Activated T-helper 1 cell treated with anti-CD3 and anti-CD28 coated beads, Interleukin-2, amount 50 U/mL, for 16 hours (primary cell): ENCODE data around the gene ZFAND3.

Source experiments
- DNase-seq, 2 donors: peaks; one replicate each; pipeline ENCODE4 v3.0.0-alpha.2; 2020; ENCODE audit warnings: low read depth in 1 of 2, low spot score in 1 of 2

Gene ZFAND3

DNA sequence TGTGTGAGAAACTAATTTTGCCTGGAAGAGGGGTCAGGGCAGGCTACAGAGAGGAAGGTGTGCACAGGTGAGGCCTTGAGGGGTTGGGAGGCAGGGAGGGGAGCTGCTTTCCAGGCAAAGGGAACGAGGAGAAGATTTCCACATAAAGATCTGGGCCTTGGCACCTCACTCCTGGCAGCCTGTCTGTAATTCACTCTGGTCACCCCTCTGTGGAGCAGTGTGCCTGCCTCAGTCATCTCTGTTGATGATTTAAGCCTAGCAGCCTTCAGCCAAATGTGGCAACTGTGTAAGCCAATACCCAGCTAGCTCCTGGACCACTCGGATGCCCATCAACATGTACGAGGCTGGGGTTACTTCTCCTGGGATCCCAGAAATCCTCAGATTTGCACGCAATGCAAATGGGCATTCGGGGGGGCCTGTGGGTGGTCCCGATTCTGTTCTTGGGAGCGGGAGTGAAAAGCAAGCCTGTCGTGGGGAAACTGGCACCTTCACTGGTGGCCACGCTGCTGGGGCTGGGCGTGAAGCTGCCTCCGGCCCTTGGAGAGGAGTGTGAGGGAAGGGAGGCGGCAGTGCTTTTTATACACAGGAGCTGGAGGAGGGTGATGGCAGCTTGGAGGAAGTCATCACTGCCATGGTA is 360.4 kb downstream of the ZFAND3 start:
- DNase-seq: no peak

DNA sequence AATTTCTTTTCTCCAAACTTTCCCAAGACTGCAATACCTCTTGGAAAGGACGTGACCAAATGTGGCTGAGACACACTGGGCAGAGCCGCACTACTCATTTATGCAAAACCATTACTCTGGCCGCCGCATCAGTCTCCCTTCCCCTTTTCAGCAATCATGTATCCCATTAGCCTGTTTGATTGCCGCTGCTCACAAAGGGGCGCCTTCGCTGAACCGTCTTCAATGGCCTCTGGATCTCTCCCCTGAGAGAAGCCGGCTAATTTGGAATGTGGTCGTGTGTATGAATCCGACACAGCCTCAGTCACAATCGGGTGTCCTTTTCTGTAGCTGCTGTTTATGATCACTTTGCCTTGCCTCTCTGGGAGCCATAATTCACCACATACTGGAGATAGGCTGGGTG is 361.1 kb downstream of the ZFAND3 start:
- no peak for DNase-seq

DNA sequence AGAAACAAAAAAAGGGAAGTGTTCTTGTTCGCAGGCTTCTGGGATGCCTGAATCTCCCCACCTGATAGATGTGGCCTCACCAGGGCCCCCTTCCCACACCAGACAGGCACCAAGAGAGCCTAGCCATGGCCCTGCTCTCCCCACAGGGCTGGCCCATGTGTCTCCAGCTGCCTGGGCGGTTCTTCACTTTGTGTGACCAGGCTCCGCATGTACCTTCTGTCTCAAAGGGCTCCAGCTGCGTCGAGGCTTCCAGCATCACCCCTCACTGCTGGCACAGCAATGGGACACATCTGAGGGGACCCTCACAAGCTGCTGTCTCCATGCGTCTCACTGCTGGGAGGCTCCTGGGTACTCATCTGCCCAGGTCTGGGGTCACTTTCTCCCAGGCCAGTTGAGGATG is 362.9 kb downstream of the ZFAND3 start:
- DNase-seq: no peak

DNA sequence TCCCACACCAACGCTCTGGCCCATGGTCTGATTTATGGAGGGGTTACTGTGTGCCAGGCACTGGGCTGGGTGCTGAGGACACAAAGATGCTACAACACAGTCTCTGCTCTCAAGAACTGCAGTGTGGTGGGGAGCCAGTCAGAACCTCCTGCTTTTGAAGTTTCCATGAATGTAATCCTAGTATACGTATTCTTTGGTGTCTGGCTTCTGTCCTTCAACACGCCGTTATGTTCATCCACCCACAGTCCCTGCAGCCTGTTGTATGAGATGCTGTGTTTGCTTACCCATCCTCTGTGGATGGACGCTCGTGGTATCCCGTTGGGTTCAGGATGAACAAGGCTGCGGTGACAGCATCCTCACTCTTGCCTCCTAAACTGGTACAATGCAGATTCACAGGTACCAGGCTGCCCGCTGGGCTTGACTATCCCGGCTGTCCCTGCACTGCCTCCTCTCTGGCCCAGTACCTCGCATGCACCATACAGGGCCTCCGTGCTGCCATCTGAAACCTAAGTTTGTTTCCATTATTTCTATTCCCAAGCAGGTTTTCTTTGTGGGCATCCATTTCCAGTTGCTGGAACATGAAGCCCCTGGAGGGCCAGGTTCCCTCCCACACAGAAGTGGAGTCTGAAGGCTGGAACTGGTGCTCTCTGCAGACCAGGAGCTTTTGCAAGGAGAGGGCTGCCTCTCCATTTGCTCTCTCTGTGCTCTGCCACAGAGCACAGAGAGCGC is 364.5 kb downstream of the ZFAND3 start:
- DNase-seq: no peak

DNA sequence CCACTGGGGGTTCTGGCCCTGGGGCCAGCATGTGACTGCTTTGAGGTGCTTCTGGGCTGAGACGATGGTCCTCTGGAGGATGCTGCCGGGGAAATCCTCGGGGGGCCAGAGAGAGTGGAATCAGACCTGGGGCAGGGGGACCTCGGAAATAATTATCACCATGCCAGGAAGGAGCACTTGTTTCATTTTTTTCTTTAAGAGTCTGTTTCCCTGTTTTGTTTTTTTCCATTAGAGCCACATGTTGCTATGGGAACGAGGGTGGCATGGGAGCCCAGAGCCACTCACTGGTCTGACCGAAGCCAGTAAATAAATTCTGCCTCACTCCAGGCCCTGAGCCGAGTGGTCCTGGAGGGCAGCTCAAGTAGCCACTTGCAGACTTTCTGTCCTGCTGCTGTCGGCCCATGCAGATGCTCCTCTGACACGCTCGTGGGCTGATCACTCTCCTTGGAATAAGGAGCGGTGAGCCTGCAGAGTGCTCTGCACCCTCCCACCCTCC is 365.1 kb downstream of the ZFAND3 start:
- no peak for DNase-seq

DNA sequence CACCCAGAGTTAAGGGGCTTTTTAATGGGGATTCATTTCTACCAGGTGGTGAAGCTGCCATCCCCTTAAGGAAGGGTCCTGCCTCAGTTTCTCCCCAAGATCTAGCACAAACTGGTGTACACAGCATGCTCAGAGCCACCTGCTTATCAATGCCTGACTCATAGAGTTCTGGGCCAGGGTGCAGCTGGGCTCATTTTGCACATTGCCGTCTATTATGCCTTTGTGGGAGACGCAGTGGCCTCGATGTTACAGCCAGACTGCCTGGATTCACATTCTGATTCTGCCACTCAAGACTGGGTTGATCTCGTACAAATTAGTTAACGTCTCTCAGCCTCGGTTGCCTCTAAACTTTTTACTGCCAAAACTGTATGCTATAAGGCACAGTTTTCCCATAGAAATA is 365.7 kb downstream of the ZFAND3 start:
- DNase-seq: no peak

DNA sequence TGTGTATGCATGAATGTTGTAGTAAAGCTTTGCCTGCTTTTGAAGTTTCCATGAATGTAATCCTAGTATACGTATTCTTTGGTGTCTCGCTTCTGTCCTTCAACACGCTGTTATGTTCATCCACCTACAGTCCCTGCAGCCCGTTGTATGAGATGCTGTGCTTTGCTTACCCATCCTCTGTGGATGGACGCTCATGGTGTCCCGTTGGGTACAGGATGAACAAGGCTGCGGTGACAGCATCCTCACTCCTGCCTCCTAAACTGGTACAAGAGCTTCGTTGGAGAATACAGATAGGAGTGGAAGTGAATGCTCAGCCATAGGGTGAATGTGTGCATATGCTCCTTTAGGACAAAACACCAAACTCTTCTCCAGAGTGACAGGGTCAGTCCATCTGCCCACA is 366.2 kb downstream of the ZFAND3 start:
- no peak for DNase-seq

DNA sequence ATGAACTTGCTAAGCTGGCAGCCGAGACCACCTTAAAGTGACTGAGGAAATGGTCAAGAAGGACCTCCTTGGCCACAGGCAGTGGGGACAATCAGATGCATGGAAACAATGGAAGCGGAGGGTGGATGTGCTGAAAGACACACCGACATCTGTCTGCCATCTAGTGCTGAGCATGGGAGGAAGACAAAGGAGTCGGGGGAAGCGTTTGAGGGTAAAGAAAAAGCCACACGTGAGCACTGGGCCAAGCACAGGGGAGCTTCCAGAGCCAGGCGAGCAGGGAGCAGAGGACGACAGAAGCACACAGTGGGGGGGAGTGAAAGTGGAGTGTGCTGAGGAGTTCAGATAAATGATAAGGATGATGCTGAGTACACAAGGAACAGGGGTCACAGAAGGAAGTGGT is 367.8 kb downstream of the ZFAND3 start:
- DNase-seq: no peak

DNA sequence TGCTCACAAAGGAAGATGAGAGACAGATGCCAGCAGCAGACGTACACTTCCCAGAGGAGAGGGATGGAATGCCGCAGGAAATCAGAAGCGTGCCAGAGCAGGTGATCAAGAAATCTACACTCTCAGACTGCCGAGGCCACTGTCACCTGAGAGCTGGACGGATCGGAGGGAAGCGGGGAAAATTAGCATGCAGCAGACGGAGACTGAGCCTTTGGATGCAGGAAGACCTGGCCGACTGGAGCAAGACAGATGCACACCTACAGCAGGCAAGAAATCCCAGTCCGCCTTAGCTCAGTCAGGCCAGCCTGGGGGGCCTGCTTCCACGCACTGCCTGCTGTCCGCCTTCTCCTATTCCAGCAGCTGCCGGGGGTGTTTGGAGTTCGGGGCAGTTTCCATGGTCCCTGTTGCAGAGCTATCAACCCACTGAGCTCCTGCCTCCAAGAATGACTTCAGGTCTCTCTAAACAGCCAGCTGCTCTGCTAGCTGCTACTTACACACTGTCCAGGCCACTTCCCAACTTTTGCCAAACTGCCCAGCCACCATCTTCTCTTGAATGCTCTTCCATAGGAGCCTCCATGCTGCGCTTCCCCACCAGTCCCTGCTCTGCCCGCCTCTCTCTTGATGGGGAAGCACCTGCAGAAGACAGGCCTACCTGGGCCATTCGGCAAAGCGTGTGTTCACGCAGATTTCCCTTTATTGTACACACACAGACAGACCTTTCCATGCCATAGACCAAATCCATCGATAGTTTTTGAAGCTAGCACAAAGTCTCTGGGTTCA is 368.5 kb downstream of the ZFAND3 start:
- no peak for DNase-seq

DNA sequence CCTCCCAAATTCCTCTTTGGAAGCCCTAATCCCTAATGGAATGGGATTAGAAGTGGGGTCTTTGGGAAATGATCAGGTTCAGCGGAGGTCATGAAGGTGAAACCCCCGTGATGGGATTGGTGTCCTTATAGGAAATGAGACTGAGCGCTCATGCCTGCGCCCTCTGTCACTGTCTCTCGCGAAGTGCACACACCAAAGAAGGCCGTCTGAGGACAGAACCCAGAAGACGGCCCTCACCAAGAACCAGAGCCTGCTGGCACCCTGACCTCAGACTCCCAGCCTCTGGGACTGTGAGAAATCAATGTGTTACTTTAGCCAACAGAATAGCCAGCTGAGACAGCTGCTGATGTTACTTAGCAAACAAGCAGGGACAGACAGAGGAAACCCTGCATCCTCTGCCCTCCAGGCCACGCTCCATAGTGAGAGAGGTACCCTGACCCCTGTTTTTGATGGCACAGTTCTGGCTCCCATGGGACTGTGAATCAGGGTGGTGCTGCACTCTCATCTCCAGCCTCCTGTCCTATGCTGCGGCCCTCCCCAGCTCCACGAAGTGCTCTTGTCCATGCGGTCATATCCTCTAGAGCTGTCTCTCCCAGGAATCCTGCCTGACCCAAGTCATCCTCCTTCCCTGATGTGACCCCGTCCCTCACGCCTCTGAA is 369.3 kb downstream of the ZFAND3 start:
- no peak for DNase-seq

DNA sequence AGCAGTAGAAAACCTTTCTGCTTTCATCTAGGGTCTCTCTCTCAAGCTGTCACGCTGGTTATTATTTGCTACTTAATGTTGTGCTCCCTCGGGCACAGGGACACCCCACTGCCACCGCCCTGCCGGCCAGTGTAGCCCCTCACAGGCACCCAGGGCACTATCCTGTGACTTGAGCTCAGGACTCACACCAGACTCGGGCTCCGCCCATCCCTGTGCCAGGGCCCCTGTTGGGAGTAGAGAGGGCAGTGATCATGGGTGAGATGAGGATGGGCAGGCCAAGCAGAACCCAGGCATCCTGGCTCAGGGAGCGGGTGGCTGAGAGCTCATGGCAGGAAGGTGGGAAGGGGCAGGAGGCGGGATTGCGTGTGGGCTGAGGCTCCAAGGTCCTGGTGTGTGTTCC is 371.9 kb downstream of the ZFAND3 start:
- DNase-seq: no peak

DNA sequence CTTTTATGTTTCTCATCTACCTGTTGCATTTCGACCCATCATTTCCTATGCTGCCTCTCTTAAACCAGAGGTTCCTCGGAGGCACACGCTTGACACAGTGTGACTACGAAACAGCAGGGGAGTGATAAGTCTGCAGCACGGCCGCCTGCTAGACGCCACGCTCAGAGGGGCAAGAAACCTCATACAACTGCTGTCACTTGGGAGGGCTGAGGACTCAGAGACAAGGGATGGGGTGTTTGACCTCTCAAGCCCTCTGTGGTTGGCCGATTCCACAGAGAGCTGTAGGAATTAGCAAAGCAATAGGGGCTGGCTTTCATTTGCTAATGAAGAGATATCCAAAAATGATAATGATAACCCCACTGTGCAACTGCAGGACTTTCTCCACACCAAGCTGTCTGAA is 372.5 kb downstream of the ZFAND3 start:
- no peak for DNase-seq

DNA sequence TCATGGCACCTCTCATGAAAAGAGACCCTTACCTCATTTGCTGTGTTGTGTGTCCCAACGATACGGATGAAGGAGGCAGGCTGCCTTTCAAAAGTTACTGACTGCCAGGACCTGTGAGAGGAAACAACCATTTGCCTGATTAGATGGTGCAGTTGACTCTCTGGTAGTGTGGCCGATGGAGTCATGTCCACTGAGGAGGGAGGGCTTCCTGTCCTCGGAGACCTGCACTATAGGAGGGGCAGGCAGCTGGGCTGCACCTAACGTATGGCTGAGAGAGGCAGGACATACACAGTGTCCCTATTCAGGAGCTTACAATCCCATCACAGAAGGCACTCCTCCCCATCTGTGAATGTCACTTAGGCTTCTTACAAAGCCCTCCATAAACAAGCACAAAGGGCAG is 373.0 kb downstream of the ZFAND3 start:
- DNase-seq: no peak

DNA sequence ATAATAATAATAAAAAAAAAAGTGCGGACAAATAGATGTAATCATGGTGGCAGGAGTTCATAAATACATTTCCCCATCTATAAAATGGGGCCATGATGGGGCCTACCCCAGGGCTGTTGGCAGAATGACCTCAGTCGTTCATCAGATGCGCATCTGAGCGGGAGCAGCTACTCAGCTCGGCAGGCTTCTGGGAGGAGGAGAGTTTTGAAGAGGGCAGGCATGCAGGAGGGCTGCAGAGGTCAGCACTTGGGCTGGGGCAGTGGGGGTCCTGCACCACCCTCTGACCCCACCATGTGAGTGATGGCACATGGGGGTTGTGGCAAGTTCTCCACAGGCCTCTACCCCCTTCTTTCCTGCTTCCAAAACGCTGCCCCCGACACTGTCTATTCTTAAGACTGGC is 373.5 kb downstream of the ZFAND3 start:
- no peak for DNase-seq

DNA sequence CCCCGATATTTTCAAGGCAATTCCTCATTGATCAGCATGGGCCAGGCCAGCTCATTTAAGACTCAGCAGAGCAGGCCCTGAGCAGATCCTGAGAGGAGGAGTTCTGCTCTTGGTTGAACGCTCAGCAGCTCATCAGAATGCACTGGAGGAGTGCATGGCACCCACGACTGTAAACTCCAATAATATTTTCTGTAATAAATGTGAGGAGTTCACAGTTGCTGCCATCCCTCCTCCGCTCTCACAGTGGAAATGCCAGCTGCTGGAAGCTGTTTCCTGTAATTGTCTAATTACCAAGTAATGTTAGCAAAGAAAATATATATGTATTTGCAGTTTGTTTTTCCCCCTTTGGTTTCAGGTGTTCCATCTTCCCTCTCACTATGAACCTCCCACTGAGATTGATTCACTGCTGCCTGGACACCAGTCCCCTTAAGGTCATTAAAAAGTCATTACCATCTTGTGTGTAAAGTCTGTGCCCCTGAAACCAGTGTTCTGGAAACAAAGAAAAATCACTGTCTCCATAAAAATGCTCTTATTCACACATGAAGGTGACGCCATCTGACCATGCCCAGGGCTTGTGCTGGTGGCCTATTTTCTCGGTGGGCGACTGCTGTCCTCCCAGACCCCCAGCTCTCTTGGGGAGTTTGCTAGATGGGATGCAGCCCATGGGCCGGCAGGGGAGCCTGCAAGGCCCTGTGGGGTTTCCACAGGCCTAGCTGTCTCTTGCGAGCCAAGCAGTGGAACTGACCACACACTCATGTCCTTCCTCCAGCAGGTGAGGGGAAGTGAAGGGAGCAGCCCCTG is 374.2 kb downstream of the ZFAND3 start:
- DNase-seq: no peak

DNA sequence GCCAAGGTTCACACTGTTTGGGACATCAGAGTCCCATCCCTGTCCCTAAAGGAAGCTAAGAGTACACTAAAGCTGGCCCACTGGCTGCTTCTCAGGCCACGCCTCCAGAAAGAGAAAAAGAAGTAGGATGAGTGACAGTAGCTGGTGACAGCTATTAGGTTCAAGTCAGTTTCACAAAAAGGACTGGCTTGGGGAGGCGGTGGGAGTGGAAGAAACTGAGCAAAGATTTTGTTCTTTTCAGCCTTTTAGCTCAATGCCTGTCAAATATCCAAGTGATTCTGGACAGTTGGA is 374.7 kb downstream of the ZFAND3 start:
- DNase-seq: no peak

DNA sequence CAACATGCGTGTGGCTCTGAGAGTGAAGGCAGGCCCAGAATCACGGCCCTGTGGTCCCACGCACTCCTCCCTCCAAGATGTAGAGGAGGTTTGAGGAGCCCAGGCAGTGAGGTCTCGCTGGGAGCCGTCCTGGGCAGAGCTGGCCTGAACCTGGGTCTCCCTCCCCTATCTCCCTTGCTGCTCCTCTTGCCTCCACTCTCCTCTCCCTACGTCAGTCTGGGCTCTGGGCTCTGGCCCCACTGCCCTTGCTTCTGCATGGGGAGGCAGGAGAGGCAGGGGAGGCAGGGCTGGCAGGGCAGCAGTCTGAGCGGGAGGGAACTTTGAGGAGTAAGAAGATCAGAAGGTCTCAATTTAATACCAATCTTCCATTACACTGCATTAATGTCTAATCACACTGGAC is 375.1 kb downstream of the ZFAND3 start:
- no peak for DNase-seq

DNA sequence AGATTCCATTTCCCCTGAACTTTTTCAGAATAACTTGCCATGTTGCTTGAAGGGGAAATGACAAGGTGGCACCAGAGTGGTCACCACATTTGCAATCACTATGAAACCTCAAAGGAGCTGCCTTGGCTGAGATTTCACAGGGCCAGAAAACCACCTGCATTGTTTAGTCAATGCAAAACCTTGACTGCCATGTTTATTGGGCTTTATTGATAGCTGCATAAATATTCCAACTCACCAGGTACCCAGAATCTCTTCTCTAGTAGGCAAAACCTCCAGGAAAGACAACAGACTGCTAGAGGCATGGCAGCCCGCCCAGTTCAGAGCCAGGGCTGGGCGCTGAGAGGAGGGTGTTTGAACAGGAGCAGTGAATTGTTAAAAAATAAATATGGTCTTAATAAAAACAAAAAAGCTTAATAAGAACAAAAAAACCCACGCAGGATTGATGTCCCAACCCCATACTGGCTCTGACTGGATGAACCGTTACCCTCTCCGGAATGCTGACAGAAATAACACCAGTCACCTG is 375.6 kb downstream of the ZFAND3 start:
- DNase-seq: no peak

DNA sequence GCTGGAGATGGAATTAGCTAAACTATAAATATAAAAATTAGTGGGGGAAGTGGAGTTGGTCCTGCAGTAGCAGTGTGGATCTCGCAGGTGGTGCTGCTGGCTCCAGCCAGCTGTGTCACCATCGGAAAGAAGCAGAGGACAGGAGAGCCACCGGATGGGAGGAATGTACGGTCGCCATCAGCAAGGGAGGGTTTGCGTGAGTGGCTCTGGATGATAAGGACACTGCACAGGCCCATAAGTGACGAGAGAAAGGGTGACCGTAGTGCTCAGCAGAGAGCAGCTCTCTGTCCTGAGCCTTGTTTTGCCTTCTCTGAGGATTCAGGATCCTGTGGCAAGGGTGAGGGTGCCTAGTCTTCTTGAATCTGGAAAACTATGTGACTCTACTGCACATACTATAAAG is 378.7 kb downstream of the ZFAND3 start:
- no peak for DNase-seq
